GM12878 (cell line): ENCODE results near the gene PCK1. TPM values are rescaled to one million over a fixed set of nuclear protein-coding genes. Genes with fewer than 3 reads are reported as not detected.
A peak's percentile ranks its signal among the peaks of the same experiment; 100 is the strongest.

Source experiments
- ATAC-seq: fragments of 200-7000 bp; cut with Tn5 transposase; 3 replicates; pipeline ENCODE4 v1.9.1; 2020; ENCODE audit warnings: mild to moderate bottlenecking, moderate library complexity
- BruUV-seq: library from RNA; stranded (reverse); fragments of 400-500 nt; replicated peaks from 2 replicates; lab custom pipeline; 2021; lab: Mats Ljungman, UMichigan
- CTCF ChIA-PET: fragments of 300-600 bp; sonication (Branson Sonifier 250); formaldehyde crosslinking; extraction: SDS; loops from one replicate; lab custom pipeline; 2021; ENCODE audit warnings: inconsistent platforms; lab: Yijun Ruan, JAX
- POLR2A ChIA-PET: fragments of 350-600 bp; formaldehyde crosslinking; extraction: SDS; loops from one replicate; lab custom pipeline; 2021; ENCODE audit warnings: inconsistent platforms; lab: Charles Lee
- RAD21 ChIA-PET: fragments of 300-600 bp; sonication (Branson Sonifier 250); formaldehyde crosslinking; loops from one replicate; lab custom pipeline; 2023; ENCODE audit warnings: antibody characterized with exemption; ENCODE audit not compliant: unreplicated experiment; lab: Charles Lee
- SMC1A ChIA-PET: fragments of 300-600 bp; sonication (Branson Sonifier 250); formaldehyde crosslinking; loops from one replicate; lab custom pipeline; 2023; ENCODE audit not compliant: unreplicated experiment, uncharacterized antibody; lab: Charles Lee
- DNase-seq: peaks from one replicate; pipeline ENCODE4 v3.0.0-alpha.2; 2011; ENCODE audit warnings: low read depth, low spot score
- FAIRE-seq: peaks from 3 replicates; lab custom pipeline; 2011; peaks lifted over from hg19 to GRCh38; lab: Jason Lieb, UNC
- H2AFZ ChIP-seq: 2 replicates; pipeline ENCODE4 v1.6.0; 2011; ENCODE audit warnings: low read depth, low read length, control low read depth; ENCODE audit not compliant: control insufficient read depth
- H3K27ac ChIP-seq: 2 replicates; pipeline ENCODE4 v1.5.1; 2011; ENCODE audit warnings: control low read depth; ENCODE audit not compliant: control insufficient read depth, insufficient read depth
- H3K27me3 ChIP-seq, 2 experiments: replicated peaks in 1 of 2; 2 replicates each; pipeline versions ENCODE4 v1.6.0 to v1.6.1; 2011; ENCODE audit warnings: low read length in 1 of 2; ENCODE audit not compliant: control insufficient read depth in 2 of 2, insufficient read depth in 2 of 2
- H3K36me3 ChIP-seq, 2 experiments: 2 replicates each; pipeline ENCODE4 v1.5.1; 2011; ENCODE audit warnings: low read length in 1 of 2; ENCODE audit not compliant: control insufficient read depth in 2 of 2, insufficient read depth in 2 of 2
- H3K4me1 ChIP-seq: 2 replicates; pipeline ENCODE4 v1.6.1; 2011; ENCODE audit warnings: mild to moderate bottlenecking, low read length, moderate library complexity, mixed read lengths; ENCODE audit not compliant: control insufficient read depth, insufficient read depth
- H3K4me2 ChIP-seq: 2 replicates; pipeline ENCODE4 v1.6.0; 2011; ENCODE audit warnings: control low read depth; ENCODE audit not compliant: control insufficient read depth, insufficient read depth
- H3K4me3 ChIP-seq: fragments of 200-600 bp; sonication (generic); 2 replicates; pipeline ENCODE4 v1.5.1; 2016
- H3K79me2 ChIP-seq: 2 replicates; pipeline ENCODE4 v1.6.0; 2011; ENCODE audit warnings: low read length; ENCODE audit not compliant: control insufficient read depth, insufficient read depth
- H3K9ac ChIP-seq: 2 replicates; pipeline ENCODE4 v1.8.0; 2011; ENCODE audit warnings: low read length, control low read depth, mixed read lengths; ENCODE audit not compliant: control insufficient read depth, insufficient read depth
- H3K9me3 ChIP-seq: replicated peaks from 3 replicates; pipeline ENCODE4 v1.5.1; 2011; ENCODE audit warnings: mild to moderate bottlenecking, low read length; ENCODE audit not compliant: control insufficient read depth, insufficient read depth
- H4K20me1 ChIP-seq: 2 replicates; pipeline ENCODE4 v1.6.0; 2011; ENCODE audit not compliant: control insufficient read depth, insufficient read depth
- BHLHE40 ChIP-seq, 2 experiments: fragments of 450-650 bp in 1 of 2; IDR thresholded peaks; 2 replicates each; pipeline ENCODE4 v1.6.1; 2011 to 2017; ENCODE audit warnings: low read depth in 2 of 2, borderline replicate concordance in 1 of 2, improper control_type of control experiment in 1 of 2, low read length in 1 of 2, mild to moderate bottlenecking in 1 of 2
- HDAC2 ChIP-seq: fragments of 200-600 bp; sonication (generic); IDR thresholded peaks from 2 replicates; pipeline ENCODE4 v1.6.1; 2017
- NFXL1 ChIP-seq: fragments of 450-650 bp; IDR thresholded peaks from 2 replicates; pipeline ENCODE4 v1.6.1; 2017; ENCODE audit warnings: antibody characterized with exemption, mild to moderate bottlenecking, borderline replicate concordance
- NFYB ChIP-seq: IDR thresholded peaks from 2 replicates; pipeline ENCODE4 v1.6.1; 2011; ENCODE audit warnings: low read depth, mild to moderate bottlenecking, low read length, improper control_type of control experiment, moderate library complexity; ENCODE audit not compliant: insufficient read depth
- WGBS: methylation state at CpG from one replicate; pipeline ENCODE4 v1.1.6; 2016; ENCODE audit warnings: low lambda C conversion rate; ENCODE audit not compliant: insufficient replicate concordance, insufficient coverage; ENCODE audit errors: missing lambda C conversion rate; 5-methylcytosine and 5-hydroxymethylcytosine counted together
- in situ Hi-C: fragments of 300-500 bp; cut with MboI; formaldehyde crosslinking; loops from 9 replicates; pipeline ENCODE4 v1.14.3; 2018; ENCODE audit warnings: mixed read lengths
- intact Hi-C: fragments of 100-400 bp; cut with micrococcal nuclease; formaldehyde crosslinking; loops from one replicate; pipeline ENCODE4 v1.14.2; 2022; ENCODE audit not compliant: unreplicated experiment
- polyA plus RNA-seq, 11 experiments: library from polyadenylated mRNA; depleted of rRNA in 4 of 11; unstranded in 6 of 11; stranded (reverse) in 5 of 11; fragments of >200 nt; fragmentation: Nextera tagmentation in 4 of 11; fragmentation: Illumina TruSeq in 1 of 11; extraction: Ambion mirVana in 4 of 11; extraction: Trizol in 1 of 11; gene quantifications; 1 replicate in 1 of 11; 2 replicates in 10 of 11; pipeline versions ENCODE4 v1.2.1 to v1.2.3, GENCODE V29; 2011 to 2016; ENCODE audit warnings: inconsistent platforms in 2 of 11, missing spikeins in 2 of 11, low read depth in 1 of 11
- total RNA-seq, 4 experiments: library from RNA; depleted of rRNA in 3 of 4; stranded (reverse); fragments of >200 nt in 3 of 4; fragmentation: Illumina TruSeq in 1 of 4; extraction: Trizol in 1 of 4; gene quantifications; 2 replicates each; pipeline versions ENCODE4 v1.2.1 to v1.2.3, GENCODE V29; 2013 to 2021
- TF ChIP-seq, protein P1 (sequence below): fragments of 450-650 bp; IDR thresholded peaks from 2 replicates; pipeline ENCODE4 v1.6.1; 2017; ENCODE audit warnings: mild to moderate bottlenecking, moderate library complexity
- TF ChIP-seq, protein P2 (sequence below): IDR thresholded peaks from 2 replicates; pipeline ENCODE4 v1.6.1; 2011; ENCODE audit warnings: borderline replicate concordance, low read depth, mild to moderate bottlenecking, moderate library complexity, mixed read lengths, low read length; ENCODE audit not compliant: insufficient read depth; ENCODE audit errors: extremely low read length
- TF ChIP-seq, protein P3 (sequence below), 3 experiments: IDR thresholded peaks in 2 of 3; conservative IDR thresholded peaks in 1 of 3; 2 replicates each; pipeline ENCODE4 v1.5.1; 2011; ENCODE audit warnings: low read depth in 3 of 3, low read length in 3 of 3, mild to moderate bottlenecking in 3 of 3, control low read depth in 2 of 3, moderate library complexity in 2 of 3, inconsistent platforms in 1 of 3, mixed read lengths in 1 of 3; ENCODE audit not compliant: control insufficient read depth in 2 of 3, insufficient read depth in 1 of 3; ENCODE audit errors: extremely low read depth in 1 of 3
- TF ChIP-seq, protein P4 (sequence below): IDR thresholded peaks from 2 replicates; pipeline ENCODE4 v1.6.1; 2011; ENCODE audit warnings: low read depth, mild to moderate bottlenecking, low read length, moderate library complexity, borderline replicate concordance; ENCODE audit errors: extremely low read depth

PCK1 gene
- total and polyA plus RNA-seq, 10 of the 15 experiments (the other 5 are each of a cell fraction or from before 2014, with no cell fraction given) = 0.02 to 0.33 (median 0.09) TPM; not detected in 5

DNA sequence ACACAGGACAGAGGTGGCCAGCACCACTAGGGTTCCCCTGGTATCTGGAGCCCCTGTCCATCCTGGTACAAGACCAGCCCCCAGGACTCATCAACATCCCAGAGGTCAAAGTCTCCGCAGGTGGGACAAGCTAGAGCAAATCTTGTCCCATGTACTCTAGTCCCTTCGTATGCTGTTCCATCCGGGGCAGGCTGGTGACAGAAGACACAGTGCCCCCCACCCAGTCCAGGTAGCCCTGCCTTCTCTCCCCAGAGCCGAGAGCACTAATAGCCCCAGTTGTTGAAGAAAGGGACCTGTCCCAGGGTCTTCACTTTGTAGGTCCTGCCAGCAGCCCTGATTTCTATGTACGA lies 21.1 kb downstream of the PCK1 start (continued):
- TF ChIP-seq, protein P1, sequence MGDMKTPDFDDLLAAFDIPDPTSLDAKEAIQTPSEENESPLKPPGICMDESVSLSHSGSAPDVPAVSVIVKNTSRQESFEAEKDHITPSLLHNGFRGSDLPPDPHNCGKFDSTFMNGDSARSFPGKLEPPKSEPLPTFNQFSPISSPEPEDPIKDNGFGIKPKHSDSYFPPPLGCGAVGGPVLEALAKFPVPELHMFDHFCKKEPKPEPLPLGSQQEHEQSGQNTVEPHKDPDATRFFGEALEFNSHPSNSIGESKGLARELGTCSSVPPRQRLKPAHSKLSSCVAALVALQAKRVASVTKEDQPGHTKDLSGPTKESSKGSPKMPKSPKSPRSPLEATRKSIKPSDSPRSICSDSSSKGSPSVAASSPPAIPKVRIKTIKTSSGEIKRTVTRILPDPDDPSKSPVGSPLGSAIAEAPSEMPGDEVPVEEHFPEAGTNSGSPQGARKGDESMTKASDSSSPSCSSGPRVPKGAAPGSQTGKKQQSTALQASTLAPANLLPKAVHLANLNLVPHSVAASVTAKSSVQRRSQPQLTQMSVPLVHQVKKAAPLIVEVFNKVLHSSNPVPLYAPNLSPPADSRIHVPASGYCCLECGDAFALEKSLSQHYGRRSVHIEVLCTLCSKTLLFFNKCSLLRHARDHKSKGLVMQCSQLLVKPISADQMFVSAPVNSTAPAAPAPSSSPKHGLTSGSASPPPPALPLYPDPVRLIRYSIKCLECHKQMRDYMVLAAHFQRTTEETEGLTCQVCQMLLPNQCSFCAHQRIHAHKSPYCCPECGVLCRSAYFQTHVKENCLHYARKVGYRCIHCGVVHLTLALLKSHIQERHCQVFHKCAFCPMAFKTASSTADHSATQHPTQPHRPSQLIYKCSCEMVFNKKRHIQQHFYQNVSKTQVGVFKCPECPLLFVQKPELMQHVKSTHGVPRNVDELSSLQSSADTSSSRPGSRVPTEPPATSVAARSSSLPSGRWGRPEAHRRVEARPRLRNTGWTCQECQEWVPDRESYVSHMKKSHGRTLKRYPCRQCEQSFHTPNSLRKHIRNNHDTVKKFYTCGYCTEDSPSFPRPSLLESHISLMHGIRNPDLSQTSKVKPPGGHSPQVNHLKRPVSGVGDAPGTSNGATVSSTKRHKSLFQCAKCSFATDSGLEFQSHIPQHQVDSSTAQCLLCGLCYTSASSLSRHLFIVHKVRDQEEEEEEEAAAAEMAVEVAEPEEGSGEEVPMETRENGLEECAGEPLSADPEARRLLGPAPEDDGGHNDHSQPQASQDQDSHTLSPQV = no peak
- no peak for TF ChIP-seq NFYB
- TF ChIP-seq NFXL1 = no peak

DNA sequence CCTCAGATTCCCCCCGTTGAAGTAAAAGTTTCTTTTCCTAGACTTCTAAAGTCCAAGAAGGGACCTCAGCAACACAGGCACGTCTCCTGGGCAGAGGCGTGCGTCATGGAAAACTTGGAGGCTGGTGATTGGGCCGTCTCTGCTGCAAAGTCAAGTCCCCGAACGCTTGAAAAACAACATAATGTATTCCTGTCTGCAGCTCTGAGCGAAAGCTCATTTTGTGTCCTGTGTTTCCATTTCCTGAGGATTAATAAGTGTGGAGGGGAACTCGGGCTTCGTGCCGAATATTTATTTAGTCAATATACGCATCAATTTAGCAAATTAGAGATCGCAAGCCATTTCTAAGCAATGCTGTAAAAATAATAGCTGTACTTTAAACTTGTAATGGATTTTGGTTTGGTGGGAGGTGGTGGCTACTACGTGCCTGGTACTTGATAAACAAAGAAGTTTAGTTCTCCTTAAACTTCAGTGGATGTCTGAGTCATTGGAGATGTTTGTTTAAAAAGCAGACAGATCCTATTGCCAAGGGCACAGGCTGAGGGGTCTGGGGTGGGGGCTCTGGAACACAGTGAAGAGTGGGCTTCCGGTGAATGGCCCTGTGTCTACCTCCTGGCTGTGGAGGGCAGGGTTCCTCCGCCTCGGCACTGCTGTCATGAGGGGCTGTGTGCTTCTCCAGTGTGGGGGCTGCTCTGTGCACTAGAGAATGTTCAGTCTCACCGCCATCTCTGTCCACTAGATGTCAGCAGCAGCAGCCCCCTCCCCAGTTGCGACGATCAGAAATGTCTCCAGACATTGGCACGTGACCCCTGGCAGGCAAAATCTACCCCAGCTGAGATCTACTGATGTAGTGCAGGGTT lies 21.8 kb downstream of the PCK1 start:
- ATAC-seq = no peak
- CTCF ChIA-PET = interaction anchor here (0.5 to 1.6 kb wide), 2 partner anchors 16 to 423 kb away, joined by 4 to 5 read pairs; no protein-coding TSS in a partner anchor
- Histone ChIP-seq H3K4me2 (no peak overlapping the region), H3K9ac (no peak overlapping the region), H3K36me3 (no peaks in the 10 kb centered on the region), H2AFZ (no peak overlapping the region), H3K27me3 (no peaks in the 10 kb centered on the region; a peak in 2 of 4 replicates), H3K9me3 (no peaks in the 10 kb centered on the region; the same call in 2 of the 3 replicates), H3K4me3 (no peak overlapping the region), H3K4me1 (no peaks in the 10 kb centered on the region), H4K20me1 (no peaks in the 10 kb centered on the region), H3K27ac (no peak overlapping the region), H3K79me2 (no peaks in the 10 kb centered on the region)
- WGBS = 25% methylated on average over 20 of the region's 21 CpGs
- in situ Hi-C loops = no loop called here
- TF ChIP-seq, protein P2, sequence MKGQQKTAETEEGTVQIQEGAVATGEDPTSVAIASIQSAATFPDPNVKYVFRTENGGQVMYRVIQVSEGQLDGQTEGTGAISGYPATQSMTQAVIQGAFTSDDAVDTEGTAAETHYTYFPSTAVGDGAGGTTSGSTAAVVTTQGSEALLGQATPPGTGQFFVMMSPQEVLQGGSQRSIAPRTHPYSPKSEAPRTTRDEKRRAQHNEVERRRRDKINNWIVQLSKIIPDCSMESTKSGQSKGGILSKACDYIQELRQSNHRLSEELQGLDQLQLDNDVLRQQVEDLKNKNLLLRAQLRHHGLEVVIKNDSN = peak; percentile 11
- TF ChIP-seq BHLHE40 (IDR thresholded peaks at IDR 0.05; ENCODE audit: borderline replicate concordance in 1 of 2, low read depth in 2 of 2, low read length in 1 of 2) (peak in 1 of 2 experiments; percentile 40; a peak in 1 of 4 replicates), HDAC2 (no peak)
- TF ChIP-seq, protein P3, sequence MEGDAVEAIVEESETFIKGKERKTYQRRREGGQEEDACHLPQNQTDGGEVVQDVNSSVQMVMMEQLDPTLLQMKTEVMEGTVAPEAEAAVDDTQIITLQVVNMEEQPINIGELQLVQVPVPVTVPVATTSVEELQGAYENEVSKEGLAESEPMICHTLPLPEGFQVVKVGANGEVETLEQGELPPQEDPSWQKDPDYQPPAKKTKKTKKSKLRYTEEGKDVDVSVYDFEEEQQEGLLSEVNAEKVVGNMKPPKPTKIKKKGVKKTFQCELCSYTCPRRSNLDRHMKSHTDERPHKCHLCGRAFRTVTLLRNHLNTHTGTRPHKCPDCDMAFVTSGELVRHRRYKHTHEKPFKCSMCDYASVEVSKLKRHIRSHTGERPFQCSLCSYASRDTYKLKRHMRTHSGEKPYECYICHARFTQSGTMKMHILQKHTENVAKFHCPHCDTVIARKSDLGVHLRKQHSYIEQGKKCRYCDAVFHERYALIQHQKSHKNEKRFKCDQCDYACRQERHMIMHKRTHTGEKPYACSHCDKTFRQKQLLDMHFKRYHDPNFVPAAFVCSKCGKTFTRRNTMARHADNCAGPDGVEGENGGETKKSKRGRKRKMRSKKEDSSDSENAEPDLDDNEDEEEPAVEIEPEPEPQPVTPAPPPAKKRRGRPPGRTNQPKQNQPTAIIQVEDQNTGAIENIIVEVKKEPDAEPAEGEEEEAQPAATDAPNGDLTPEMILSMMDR (IDR thresholded peaks at IDR 0.05 in 2 of 3, conservative IDR thresholded peaks at IDR 0.05 in 1 of 3; ENCODE audit: control insufficient read depth in 2 of 3, extremely low read depth in 1 of 3, insufficient read depth in 1 of 3, low read depth in 3 of 3, low read length in 3 of 3) = peak; percentile 11 to 25 (median 24); a peak in 4 of 6 replicates
- TF ChIP-seq, protein P4, sequence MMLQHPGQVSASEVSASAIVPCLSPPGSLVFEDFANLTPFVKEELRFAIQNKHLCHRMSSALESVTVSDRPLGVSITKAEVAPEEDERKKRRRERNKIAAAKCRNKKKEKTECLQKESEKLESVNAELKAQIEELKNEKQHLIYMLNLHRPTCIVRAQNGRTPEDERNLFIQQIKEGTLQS = no peak
- intact Hi-C loops = no loop called here
- no peak for FAIRE-seq
- no peak for DNase-seq
- POLR2A ChIA-PET = no interaction called here
- no TSS peak for BruUV-seq
- RAD21 ChIA-PET = no interaction called here
- SMC1A ChIA-PET = no interaction called here
